ENCODE measurements around the gene KIF6. TPM values are rescaled to one million over a fixed set of nuclear protein-coding genes. Genes with fewer than 3 reads are reported as not detected.
A peak's percentile ranks its signal among the peaks of the same experiment; 100 is the strongest.

KIF6 gene
- polyA plus RNA-seq, 4 donors = 0.18 to 1.2 TPM; not detected in 2

DNA sequence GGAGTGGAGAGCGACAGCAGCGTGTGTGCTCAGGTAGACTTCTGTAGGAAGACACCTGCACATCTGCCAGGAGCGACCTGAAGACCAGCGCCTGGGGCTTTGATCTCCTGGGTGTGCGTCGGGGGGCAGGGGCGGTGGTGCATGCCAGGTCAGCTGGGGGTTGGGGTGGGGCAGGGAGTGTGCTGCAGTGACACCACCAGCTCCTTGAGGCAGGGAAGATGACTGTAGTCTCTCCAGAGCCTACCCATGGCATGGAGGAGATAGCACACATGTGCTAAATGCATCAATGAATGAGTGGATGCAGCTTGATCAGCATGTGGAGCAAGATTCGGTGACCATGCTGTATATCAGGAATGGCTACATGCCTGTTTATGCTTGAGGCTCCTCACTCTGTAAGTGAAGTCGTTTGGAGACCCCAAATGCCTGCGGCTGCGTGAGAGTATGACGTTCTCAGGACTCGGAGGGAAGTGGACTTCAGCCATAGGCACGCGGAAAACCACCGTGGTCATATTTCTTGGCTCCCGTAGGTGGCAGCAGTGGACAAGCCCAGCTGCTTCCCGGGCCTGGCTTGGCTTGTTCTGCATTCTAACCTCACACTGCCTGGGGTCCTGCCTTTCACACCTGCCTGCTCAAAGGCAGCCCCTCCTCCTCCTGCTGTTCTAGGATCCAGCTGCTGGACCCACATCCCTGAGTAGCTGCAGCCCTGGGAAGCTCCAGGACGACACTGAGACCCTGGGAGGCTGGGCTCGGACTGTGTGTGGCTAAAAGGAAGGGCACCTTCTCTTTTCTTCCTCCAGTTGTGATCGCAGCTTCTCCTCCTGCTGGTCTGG is 363.3 kb downstream of the KIF6 start:
- FAIRE-seq (no peak), DNase-seq (peak; percentile 66 to 81)
- Histone ChIP-seq H3K27me3 (ENCODE audit: control insufficient read depth in 3 of 3, insufficient read depth in 3 of 3, low read length in 3 of 3) (no peaks in the 10 kb centered on the region), H3K4me1 (ENCODE audit: control insufficient read depth in 3 of 3, insufficient read depth in 2 of 3, low read depth in 1 of 3, low read length in 2 of 3) (peaks cover 0 to 3% (median 0%) of the 10 kb centered on the region in 3 donors), H3K9me3 (ENCODE audit: control insufficient read depth in 2 of 2, insufficient read depth in 1 of 2, low read depth in 1 of 2, low read length in 1 of 2) (no peaks in the 10 kb centered on the region), H3K4me3 (ENCODE audit: low read depth in 1 of 3, low read length in 3 of 3) (no peak overlapping the region), H3K36me3 (ENCODE audit: control insufficient read depth in 3 of 3, insufficient read depth in 2 of 3, low read depth in 1 of 3, low read length in 3 of 3) (no peaks in the 10 kb centered on the region), H3K27ac (ENCODE audit: low read depth in 1 of 3, low read length in 2 of 3) (no peak overlapping the region)
- 32 to 36% (median 34%) methylated on average over 21 of the region's 21 CpGs for WGBS, 3 donors

DNA sequence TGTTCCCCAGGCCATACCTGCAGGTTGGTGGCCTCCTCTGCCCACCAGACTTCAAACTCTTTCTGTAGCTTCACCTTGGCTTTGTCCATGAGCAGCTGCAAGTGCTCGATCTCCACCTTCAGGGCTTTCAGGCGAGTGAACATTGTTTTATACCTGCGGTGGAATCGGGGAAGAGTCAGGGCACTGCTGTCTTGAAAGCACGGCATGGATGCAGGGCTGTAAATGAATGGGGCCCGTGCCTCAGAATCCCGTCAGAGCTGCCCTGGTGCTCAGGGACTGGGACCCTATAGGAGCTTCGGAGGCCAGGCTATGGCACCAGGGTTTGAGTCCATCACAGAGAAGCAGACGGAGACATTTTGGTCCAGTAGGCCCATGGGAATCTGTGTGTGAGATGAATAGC is 364.8 kb downstream of the KIF6 start:
- FAIRE-seq (no peak), DNase-seq (no peak)
- no peaks in the 10 kb centered on the region for H3K36me3 ChIP-seq (ENCODE audit: control insufficient read depth in 3 of 3, insufficient read depth in 2 of 3, low read depth in 1 of 3, low read length in 3 of 3)
- no peak overlapping the region for H3K4me3 ChIP-seq (ENCODE audit: low read depth in 1 of 3, low read length in 3 of 3)
- peaks cover 0 to 3% (median 0%) of the 10 kb centered on the region in 3 donors for H3K4me1 ChIP-seq (ENCODE audit: control insufficient read depth in 3 of 3, insufficient read depth in 2 of 3, low read depth in 1 of 3, low read length in 2 of 3)
- no peak overlapping the region for H3K27ac ChIP-seq (ENCODE audit: low read depth in 1 of 3, low read length in 2 of 3)
- WGBS, 3 donors = 83 to 93% (median 92%) methylated on average over 9 of the region's 9 CpGs
- H3K9me3 ChIP-seq (ENCODE audit: control insufficient read depth in 2 of 2, insufficient read depth in 1 of 2, low read depth in 1 of 2, low read length in 1 of 2) = no peaks in the 10 kb centered on the region
- H3K27me3 ChIP-seq (ENCODE audit: control insufficient read depth in 3 of 3, insufficient read depth in 3 of 3, low read length in 3 of 3) = no peaks in the 10 kb centered on the region

DNA sequence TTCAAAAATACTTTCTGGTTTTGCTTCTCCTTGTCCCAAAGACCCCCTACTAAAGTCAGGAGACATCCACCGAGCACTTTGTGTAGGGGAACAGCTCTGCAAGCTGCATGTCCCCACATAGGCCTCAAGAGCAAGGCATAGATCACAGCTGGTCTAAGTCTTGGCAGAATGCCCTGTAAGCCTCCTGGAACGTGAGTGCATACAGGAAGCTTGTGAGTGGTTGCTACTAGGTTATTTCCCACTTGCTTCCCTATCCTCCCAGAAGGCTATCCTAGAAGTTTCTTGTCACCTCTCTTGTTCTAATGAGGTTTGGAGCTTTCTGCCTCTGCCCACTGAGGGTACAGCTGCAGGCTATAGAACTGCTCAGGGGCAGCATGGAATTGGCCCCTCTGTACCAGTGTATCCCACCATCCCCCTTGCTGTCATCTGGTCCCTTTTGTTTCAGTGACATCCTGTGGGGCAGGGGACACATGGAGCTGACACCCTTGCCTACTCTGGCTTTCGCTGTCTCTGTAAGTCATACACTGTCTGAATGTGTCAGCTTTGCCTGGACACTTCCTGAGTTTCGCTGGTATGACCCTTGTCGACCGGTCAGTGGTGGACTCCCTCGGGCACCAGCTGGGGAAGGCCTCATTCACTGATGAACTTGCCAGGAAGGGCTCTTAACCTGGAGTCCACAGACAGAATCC is 367.1 kb downstream of the KIF6 start:
- no peak for FAIRE-seq

DNA sequence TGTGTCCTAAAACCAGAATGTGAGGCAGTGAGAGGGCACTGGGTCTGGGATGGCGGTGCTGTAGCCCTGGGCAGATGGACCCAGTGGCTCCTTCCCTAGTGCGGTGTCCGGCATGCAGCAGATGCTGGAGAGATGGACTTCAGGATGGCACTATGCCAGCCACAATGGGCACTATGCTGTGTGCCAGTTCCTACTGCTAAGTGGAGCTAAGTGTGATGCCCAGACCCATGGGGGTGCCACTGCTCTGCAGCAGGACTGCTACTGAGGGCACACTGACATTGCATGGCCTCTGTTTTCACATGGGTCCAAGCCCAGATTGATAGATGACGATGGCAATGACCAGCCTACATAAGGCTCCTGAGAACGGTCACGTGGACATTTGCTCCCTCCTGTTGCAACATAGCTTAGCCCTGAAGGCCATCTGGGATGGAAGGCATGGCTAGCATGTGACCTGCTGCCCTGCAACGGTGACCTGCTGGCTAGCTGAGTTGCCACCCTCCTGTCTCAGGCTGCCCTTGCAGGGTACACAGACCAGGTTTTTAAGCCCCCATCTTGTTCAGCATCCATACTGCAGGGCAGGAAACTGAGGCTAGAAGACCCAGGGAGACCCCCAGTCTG is 371.4 kb downstream of the KIF6 start:
- Histone ChIP-seq H3K4me3 (ENCODE audit: low read depth in 1 of 3, low read length in 3 of 3) (no peak overlapping the region), H3K36me3 (ENCODE audit: control insufficient read depth in 3 of 3, insufficient read depth in 2 of 3, low read depth in 1 of 3, low read length in 3 of 3) (no peaks in the 10 kb centered on the region), H3K4me1 (ENCODE audit: control insufficient read depth in 3 of 3, insufficient read depth in 2 of 3, low read depth in 1 of 3, low read length in 2 of 3) (peaks cover 0 to 3% (median 0%) of the 10 kb centered on the region in 3 donors), H3K27me3 (ENCODE audit: control insufficient read depth in 3 of 3, insufficient read depth in 3 of 3, low read length in 3 of 3) (no peaks in the 10 kb centered on the region), H3K9me3 (ENCODE audit: control insufficient read depth in 2 of 2, insufficient read depth in 1 of 2, low read depth in 1 of 2, low read length in 1 of 2) (no peaks in the 10 kb centered on the region), H3K27ac (ENCODE audit: low read depth in 1 of 3, low read length in 2 of 3) (no peak overlapping the region)
- DNase-seq (no peak), FAIRE-seq (no peak)
- WGBS, 3 donors = 89 to 94% (median 90%) methylated on average over 7 of the region's 7 CpGs

More for the DNA sequence above, 367.1 kb downstream of the KIF6 start:
- Histone ChIP-seq H3K36me3 (ENCODE audit: control insufficient read depth in 3 of 3, insufficient read depth in 2 of 3, low read depth in 1 of 3, low read length in 3 of 3) (no peaks in the 10 kb centered on the region), H3K27me3 (ENCODE audit: control insufficient read depth in 3 of 3, insufficient read depth in 3 of 3, low read length in 3 of 3) (no peaks in the 10 kb centered on the region), H3K27ac (ENCODE audit: low read depth in 1 of 3, low read length in 2 of 3) (no peak overlapping the region), H3K4me1 (ENCODE audit: control insufficient read depth in 3 of 3, insufficient read depth in 2 of 3, low read depth in 1 of 3, low read length in 2 of 3) (peaks cover 0 to 3% (median 0%) of the 10 kb centered on the region in 3 donors), H3K4me3 (ENCODE audit: low read depth in 1 of 3, low read length in 3 of 3) (no peak overlapping the region), H3K9me3 (ENCODE audit: control insufficient read depth in 2 of 2, insufficient read depth in 1 of 2, low read depth in 1 of 2, low read length in 1 of 2) (no peaks in the 10 kb centered on the region)
- DNase-seq = peak; percentile 27 to 65
- 59 to 66% (median 64%) methylated on average over 7 of the region's 7 CpGs for WGBS, 3 donors

DNA sequence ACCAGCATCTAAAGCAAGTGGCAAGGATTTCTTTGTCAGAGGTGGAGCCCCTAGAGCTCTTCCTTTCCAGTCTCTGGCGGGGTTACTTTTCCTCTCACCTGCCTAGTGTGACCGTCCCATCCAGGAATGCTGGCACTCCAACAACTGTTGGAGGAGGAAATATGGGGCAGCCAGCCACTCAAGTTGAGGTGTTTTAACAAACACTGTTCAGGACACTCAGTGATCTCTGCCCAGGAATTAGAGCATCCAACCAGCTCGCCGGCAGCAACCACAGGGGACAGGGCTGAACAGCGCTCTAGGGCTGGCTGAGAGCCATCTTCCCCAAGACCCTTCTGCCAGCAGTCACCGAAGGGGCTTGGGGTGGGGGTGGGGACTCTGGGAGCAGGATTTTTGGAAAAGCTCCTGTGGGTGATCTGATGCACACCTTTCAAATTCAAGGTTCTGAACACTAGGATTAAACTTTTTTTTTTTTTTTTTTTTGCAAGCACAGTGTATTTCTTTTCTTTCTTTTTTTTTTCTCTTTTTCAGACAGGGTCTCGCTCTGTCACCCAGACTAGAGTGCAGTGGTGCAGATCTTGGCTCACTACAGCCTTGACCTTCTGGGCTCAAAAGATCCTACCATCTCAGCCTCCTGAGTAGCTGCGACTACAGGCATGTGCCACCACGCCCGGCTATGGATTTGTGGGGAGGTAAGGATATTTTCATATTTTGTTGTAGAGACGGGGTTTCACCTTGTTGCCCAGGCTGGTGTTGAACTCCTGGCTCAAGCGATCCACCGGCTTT is 374.3 kb downstream of the KIF6 start:
- Histone ChIP-seq H3K36me3 (ENCODE audit: control insufficient read depth in 3 of 3, insufficient read depth in 2 of 3, low read depth in 1 of 3, low read length in 3 of 3) (no peaks in the 10 kb centered on the region), H3K27me3 (ENCODE audit: control insufficient read depth in 3 of 3, insufficient read depth in 3 of 3, low read length in 3 of 3) (no peaks in the 10 kb centered on the region), H3K4me3 (ENCODE audit: low read depth in 1 of 3, low read length in 3 of 3) (no peak overlapping the region), H3K9me3 (ENCODE audit: control insufficient read depth in 2 of 2, insufficient read depth in 1 of 2, low read depth in 1 of 2, low read length in 1 of 2) (no peaks in the 10 kb centered on the region), H3K27ac (ENCODE audit: low read depth in 1 of 3, low read length in 2 of 3) (no peak overlapping the region), H3K4me1 (ENCODE audit: control insufficient read depth in 3 of 3, insufficient read depth in 2 of 3, low read depth in 1 of 3, low read length in 2 of 3) (no peaks in the 10 kb centered on the region)
- DNase-seq (no peak), FAIRE-seq (no peak)
- 85 to 90% (median 90%) methylated on average over 13 of the region's 13 CpGs for WGBS, 3 donors

DNA sequence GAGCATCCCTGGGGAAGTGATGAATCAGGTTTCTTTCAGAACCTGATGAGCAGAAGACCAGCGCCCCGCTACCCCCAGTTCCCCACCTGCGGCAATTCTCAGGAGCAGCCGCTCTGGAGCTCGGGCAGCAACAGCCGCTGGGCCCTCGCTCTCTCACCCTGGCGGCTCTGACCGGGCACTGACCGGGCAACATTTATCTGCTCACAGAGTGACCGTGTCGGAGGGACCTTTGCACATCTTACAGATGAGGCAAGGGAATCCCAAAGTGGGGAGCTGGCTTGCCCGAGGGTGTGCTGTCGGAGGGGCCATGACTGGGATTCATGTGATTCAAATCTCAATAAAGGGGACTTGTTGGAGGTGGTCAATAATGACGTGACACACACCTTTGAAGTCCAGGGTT is 376.5 kb downstream of the KIF6 start:
- Histone ChIP-seq H3K4me3 (ENCODE audit: low read depth in 1 of 3, low read length in 3 of 3) (no peak overlapping the region), H3K9me3 (ENCODE audit: control insufficient read depth in 2 of 2, insufficient read depth in 1 of 2, low read depth in 1 of 2, low read length in 1 of 2) (no peaks in the 10 kb centered on the region), H3K36me3 (ENCODE audit: control insufficient read depth in 3 of 3, insufficient read depth in 2 of 3, low read depth in 1 of 3, low read length in 3 of 3) (no peaks in the 10 kb centered on the region), H3K27ac (ENCODE audit: low read depth in 1 of 3, low read length in 2 of 3) (no peak overlapping the region), H3K4me1 (ENCODE audit: control insufficient read depth in 3 of 3, insufficient read depth in 2 of 3, low read depth in 1 of 3, low read length in 2 of 3) (no peaks in the 10 kb centered on the region), H3K27me3 (ENCODE audit: control insufficient read depth in 3 of 3, insufficient read depth in 3 of 3, low read length in 3 of 3) (no peaks in the 10 kb centered on the region)
- FAIRE-seq (no peak), DNase-seq (no peak)
- WGBS, 3 donors = 82 to 91% (median 86%) methylated on average over 15 of the region's 15 CpGs

DNA sequence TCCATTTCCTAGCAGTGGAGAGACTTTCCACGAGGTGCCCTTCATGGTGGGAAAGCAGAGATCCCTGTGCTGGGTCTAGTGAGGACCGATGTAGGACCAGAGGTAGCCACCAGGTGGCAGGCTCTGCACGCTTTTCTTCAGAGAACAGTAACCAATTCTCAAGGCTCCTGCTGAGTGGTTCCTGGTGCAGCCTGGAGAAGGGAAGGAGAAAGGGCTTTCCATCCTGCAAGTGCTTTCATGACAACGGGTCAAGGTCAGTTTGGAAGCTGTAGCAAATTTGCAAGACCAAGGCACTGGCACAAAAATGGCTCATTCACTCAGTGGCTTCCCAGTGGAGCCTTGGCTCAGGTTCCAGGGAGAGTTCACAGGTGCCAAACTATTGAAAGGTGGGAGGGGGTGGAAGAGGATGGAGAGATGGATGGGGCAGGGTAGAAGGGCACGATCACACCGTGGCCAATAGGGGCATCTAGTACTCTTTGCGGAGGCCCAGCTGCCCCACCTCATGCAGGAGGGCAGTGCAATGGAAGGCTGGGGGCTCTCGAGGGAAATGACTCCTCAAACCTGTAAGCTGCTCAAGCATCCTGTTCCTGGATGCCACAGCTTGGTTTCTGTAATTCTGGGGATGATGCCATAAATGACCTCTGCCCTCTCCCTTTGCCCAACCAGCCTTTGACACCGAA is 377.2 kb downstream of the KIF6 start:
- Histone ChIP-seq H3K9me3 (ENCODE audit: control insufficient read depth in 2 of 2, insufficient read depth in 1 of 2, low read depth in 1 of 2, low read length in 1 of 2) (no peaks in the 10 kb centered on the region), H3K36me3 (ENCODE audit: control insufficient read depth in 3 of 3, insufficient read depth in 2 of 3, low read depth in 1 of 3, low read length in 3 of 3) (no peaks in the 10 kb centered on the region), H3K4me3 (ENCODE audit: low read depth in 1 of 3, low read length in 3 of 3) (no peak overlapping the region), H3K27ac (ENCODE audit: low read depth in 1 of 3, low read length in 2 of 3) (no peak overlapping the region), H3K27me3 (ENCODE audit: control insufficient read depth in 3 of 3, insufficient read depth in 3 of 3, low read length in 3 of 3) (no peaks in the 10 kb centered on the region), H3K4me1 (ENCODE audit: control insufficient read depth in 3 of 3, insufficient read depth in 2 of 3, low read depth in 1 of 3, low read length in 2 of 3) (no peaks in the 10 kb centered on the region)
- 34 to 41% (median 34%) methylated on average over 8 to 9 of the region's 9 CpGs for WGBS, 3 donors
- DNase-seq (peak; percentile 58 to 68), FAIRE-seq (no peak)

All from small intestine (tissue), 7 donors.